Activated naive CD4-positive, alpha-beta T cell (primary cell): ENCODE results near the gene MOV10.

Source experiments
- DNase-seq, 4 experiments: peaks; one replicate each; lab custom pipeline; 2025; lab: John Stamatoyannopoulos, UW

The MOV10 gene

GRCh38 chr1:112731451-112731850, 57.0 kb downstream of the MOV10 start:
- no peak for DNase-seq

DNA sequence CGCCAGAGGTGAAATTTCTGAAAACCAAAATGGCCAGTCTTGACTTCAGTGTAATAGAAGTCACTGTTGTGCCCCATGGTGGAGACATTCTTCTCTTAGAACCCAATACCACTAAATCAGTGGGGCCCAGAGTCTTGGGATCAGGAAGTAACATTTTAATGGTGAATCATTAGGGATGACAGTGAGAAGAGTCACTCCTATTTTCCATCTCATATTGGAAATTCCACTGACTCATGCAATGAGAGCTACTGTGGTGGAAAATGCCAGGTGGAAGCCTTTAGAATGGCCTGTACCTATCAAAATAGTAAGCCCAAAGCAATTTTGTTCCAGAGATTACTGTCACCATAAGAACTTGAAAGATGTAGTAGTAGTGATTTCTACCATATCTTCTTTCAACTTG, 61.3 kb downstream of the MOV10 start:
- DNase-seq, result no peak

- no peak for DNase-seq
Measured at GRCh38 chr1:112737573-112737972, 63.1 kb downstream of the MOV10 start.

- no peak for DNase-seq
Measured at GRCh38 chr1:112743174-112744008, 68.9 kb downstream of the MOV10 start.

GRCh38 chr1:112744009-112744578, 69.6 kb downstream of the MOV10 start:
- no peak for DNase-seq

DNA sequence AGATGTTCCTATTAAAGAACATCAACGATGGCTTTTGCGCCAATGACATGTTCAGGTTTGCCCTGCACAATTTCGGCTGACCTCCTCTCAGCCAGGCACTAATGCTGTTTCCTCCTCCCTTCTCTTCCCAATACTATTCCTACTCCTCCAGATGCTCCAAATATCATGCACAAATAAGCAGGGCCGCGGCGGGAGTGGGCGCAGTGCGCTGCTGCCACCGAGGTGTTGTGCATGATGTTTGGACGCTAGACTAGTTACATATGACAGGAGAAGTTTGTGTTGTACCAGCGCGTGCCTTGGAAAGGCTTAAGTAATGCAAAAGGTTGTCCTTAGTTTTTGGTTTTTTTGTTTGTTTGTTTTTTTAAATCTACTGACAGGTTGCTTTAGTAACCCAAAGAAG, 73.9 kb downstream of the MOV10 start:
- DNase-seq, result no peak
